IPS-11a (cell line): ENCODE data around the gene CALR3.
"Not testable (repeated sequence)": the region's sequence is repeated elsewhere in the genome, so short reads cannot be mapped to it uniquely, and the experiment has no call there.

ENCODE experiments used
- H3K4me3 ChIP-seq: one replicate; pipeline ENCODE4 v1.5.1; 2013; ENCODE audit warnings: low read depth, low read length, control low read depth

The CALR3 gene

GRCh38 chr19:16458391-16459341 is 37.3 kb downstream of the CALR3 start:
- no peak overlapping the region for H3K4me3 ChIP-seq

GRCh38 chr19:16457954-16458331 is 38.0 kb downstream of the CALR3 start:
- no peak overlapping the region for H3K4me3 ChIP-seq

GRCh38 chr19:16457195-16457953 is 38.6 kb downstream of the CALR3 start:
- no peak overlapping the region for H3K4me3 ChIP-seq

GRCh38 chr19:16456652-16457194 is 39.2 kb downstream of the CALR3 start:
- no peak overlapping the region for H3K4me3 ChIP-seq

- no peak overlapping the region for H3K4me3 ChIP-seq
Measured at GRCh38 chr19:16455489-16455888, 40.5 kb downstream of the CALR3 start.

- no peak overlapping the region for H3K4me3 ChIP-seq
Measured at GRCh38 chr19:16454351-16454918, 41.5 kb downstream of the CALR3 start.

GRCh38 chr19:16452325-16452724 is 43.6 kb downstream of the CALR3 start:
- H3K4me3 ChIP-seq = no peak overlapping the region

GRCh38 chr19:16449330-16449961 is 46.5 kb downstream of the CALR3 start:
- no peak overlapping the region for H3K4me3 ChIP-seq

- H3K4me3 ChIP-seq = not testable (repeated sequence)
Measured at GRCh38 chr19:16448872-16449271, 47.1 kb downstream of the CALR3 start.

GRCh38 chr19:16446724-16447368 is 49.1 kb downstream of the CALR3 start:
- no peak overlapping the region for H3K4me3 ChIP-seq

- H3K4me3 ChIP-seq = no peak overlapping the region
Measured at GRCh38 chr19:16446108-16446723, 49.8 kb downstream of the CALR3 start.

GRCh38 chr19:16445238-16446107 is 50.5 kb downstream of the CALR3 start:
- H3K4me3 ChIP-seq = no peak overlapping the region

- H3K4me3 ChIP-seq = no peak overlapping the region
Measured at GRCh38 chr19:16444269-16444600, 51.7 kb downstream of the CALR3 start.

- H3K4me3 ChIP-seq = no peak overlapping the region
Measured at GRCh38 chr19:16442386-16443276, 53.3 kb downstream of the CALR3 start.

GRCh38 chr19:16441661-16442162 is 54.3 kb downstream of the CALR3 start:
- no peak overlapping the region for H3K4me3 ChIP-seq

- no peak overlapping the region for H3K4me3 ChIP-seq
Measured at GRCh38 chr19:16436780-16437332, 59.1 kb downstream of the CALR3 start.

GRCh38 chr19:16435999-16436650 is 59.8 kb downstream of the CALR3 start:
- H3K4me3 ChIP-seq = no peak overlapping the region
